Erythroblast (primary cell): ENCODE results near the gene FTO.

Experiments
- GATA1 ChIP-seq: IDR thresholded peaks from 2 replicates; pipeline ENCODE4 v1.6.1; 2011; ENCODE audit warnings: low read depth, mild to moderate bottlenecking, control low read depth, low read length, moderate library complexity
- POLR2A ChIP-seq: IDR thresholded peaks from 2 replicates; pipeline ENCODE4 v1.6.1; 2011; ENCODE audit warnings: mild to moderate bottlenecking, low read length

DNA sequence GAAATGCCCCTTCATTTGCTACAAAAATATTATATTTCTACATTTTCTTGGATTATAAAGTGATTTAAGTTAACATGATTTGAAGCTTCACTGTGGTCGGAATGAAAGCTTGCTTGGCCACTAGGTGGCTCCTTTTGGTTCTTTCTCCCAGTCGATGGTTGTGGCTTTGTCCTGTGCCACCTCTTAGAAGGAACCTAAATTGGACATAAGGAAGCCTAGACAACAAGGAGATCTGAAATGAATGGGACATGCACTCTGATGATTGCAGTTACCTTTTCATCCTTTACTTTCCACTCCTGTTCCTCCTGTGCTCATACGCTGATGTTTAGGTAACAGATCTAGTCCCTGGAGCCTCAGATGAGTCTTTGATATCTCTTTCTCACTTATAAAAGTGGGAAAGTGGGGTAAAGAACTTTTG, 39.2 kb downstream of the FTO start:
- TF ChIP-seq POLR2A (no peak), GATA1 (no peak)
